Measurements from ENCODE around the gene KRT73.

Gene KRT73

GRCh38 chr12:52645120-52645761, 26.9 kb upstream of the KRT73 start:
- DNase-seq, result no peak

- DNase-seq, result no peak
Measured at GRCh38 chr12:52644078-52644415, 25.7 kb upstream of the KRT73 start.

DNA sequence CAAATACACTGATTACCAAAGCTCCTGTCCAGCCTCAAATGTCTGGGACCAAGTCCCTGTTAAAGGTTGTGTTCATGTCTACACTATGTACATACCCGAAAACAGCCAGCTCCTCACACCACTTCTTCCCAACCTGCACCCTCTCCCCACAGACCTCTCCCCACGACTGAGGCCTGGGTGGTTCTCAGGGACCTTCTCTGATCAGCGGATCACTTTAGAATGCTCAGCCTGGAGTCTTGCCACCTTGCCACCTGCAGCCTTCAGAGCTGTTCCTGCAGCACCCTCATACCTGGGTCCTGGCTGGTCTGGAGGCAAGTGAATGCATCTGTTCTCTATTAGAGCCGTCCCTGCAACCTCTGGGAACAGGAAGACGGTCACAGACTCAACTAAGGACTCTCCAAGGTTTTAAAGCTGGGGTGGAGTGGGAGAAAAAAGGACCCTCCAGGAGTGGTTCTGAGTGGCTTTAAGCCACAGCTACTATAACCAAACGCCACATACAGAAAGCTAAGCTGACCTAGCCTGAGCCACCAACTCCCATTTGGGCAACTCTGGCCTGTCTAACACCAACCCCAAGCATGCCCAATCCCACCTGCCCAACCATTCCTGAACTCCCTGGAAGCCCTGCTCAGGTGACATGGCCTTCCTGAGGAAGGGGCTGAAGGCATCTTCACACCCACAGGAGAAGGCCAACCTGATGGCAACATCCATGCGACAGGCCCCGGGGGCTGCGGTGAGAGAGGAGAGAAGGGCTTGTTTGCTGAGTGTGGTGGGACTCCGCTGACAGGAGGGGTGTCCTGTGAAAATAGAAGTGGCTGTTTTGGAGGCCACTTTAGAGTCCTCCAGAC, 25.1 kb upstream of the KRT73 start:
- DNase-seq, result no peak

DNA sequence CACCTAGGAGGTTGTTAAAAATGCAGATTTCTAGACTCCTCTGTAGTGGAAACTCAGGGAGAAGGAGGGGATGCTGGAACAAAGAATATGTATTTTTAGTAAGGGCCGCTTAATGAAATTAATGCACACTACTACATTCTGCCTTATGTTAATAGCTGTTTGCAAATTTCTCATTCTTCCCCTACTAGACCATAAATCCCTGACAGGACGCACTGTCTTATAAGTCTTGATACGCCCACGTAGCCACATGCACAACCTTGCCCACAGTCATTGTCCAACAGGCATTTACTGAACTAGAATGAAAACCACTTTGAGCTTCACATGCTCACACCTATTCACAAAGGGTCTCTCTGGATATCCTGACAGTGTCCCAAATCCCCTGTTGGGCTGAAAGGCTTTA, 23.1 kb upstream of the KRT73 start:
- no peak for DNase-seq

DNA sequence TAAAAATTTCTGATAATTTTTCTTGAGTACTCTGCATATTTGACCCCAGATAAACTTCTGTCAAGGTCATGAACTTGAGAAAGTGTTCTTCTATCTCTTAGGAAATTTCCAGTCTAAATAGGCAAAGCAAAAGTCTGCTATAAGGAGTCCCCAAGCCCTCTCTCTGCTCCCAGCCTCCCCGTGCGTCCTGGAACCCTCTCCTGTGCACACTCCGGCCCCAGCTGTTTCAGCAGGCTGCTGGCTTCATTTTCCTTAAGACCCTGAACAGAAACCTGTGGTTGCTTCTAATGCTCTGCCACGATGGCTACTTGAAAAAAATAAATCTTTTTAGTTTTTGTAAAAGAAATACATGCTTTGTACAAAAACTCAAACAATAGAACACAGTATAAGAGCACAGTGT, 18.9 kb upstream of the KRT73 start:
- no peak for DNase-seq

DNA sequence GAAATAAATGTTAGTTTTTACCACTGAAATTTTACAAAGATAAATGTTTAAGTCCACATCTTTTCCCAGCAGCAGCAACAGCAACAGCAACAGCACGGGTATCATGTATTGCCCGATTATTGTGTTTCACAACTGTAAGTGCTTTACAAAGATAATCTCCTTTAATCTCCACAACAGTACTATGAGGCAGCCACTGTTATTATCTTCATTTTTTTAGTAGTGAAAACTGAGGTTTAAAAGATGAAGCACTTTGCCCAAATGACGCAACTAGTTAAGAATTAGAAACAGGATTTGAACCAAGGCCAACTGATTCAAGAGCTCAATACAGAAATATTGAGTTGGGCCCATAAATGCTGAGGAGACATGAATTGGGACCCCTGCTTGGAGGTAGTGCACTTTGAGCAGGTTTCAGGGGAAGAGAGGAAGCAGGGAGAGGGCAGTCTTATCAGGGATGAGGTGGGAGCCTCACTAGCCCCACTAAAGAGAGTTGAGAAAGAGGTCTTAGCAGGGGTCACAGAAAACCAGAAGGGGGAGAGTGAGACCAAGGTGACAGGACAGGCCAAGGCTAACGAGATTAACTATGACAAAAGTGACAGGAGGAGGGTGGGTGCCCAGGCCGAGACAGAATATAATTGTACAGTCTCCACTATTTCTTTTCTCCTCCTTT, 18.4 kb upstream of the KRT73 start:
- DNase-seq, result no peak

- no peak for DNase-seq
Measured at GRCh38 chr12:52636189-52636588, 17.8 kb upstream of the KRT73 start.

GRCh38 chr12:52634266-52635056, 16.1 kb upstream of the KRT73 start:
- DNase-seq, result no peak

GRCh38 chr12:52633383-52633782, 15.0 kb upstream of the KRT73 start:
- no peak for DNase-seq

- DNase-seq, result no peak
Measured at GRCh38 chr12:52632656-52633055, 14.3 kb upstream of the KRT73 start.

DNA sequence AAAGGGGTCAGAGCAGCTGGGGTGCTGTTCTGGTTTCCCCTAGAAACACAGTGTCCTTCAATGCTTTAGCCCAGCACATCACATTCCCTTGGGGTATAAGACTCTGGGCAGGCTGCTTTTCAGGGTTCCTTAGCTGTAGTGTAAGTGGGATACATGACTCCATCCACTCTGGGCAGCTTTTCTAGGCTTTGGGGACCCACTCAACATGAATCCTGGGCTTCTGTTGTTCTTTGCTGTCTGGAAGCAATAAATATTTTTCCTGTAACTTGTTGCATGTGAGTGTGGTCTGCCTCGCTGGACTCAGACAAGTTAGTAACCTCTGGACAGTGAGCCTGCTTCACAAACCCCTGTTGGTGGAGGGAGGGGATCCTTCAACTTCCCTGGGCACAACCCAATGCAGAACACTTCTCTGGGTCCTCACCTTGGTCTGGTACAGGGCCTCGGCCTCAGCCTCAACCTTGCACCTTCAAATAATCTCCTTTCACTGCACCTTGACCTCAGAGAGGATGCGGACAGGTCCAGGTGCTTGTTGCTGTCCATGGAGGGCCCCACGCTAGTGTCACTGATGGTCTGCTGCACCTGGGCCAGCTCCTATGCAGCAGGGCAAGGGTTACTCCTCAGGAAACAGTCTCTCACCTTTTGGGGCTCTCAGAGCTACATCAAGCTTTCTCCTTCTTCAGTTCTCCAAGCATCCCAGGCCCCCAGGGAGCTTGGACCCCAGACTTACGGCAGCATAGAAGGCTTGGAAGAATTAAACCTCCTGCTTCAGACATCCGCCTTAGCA, 13.5 kb upstream of the KRT73 start:
- no peak for DNase-seq

GRCh38 chr12:52631264-52631663, 12.9 kb upstream of the KRT73 start:
- no peak for DNase-seq

- DNase-seq, result no peak
Measured at GRCh38 chr12:52630599-52631200, 12.3 kb upstream of the KRT73 start.

- DNase-seq, result no peak
Measured at GRCh38 chr12:52630008-52630500, 11.7 kb upstream of the KRT73 start.

DNA sequence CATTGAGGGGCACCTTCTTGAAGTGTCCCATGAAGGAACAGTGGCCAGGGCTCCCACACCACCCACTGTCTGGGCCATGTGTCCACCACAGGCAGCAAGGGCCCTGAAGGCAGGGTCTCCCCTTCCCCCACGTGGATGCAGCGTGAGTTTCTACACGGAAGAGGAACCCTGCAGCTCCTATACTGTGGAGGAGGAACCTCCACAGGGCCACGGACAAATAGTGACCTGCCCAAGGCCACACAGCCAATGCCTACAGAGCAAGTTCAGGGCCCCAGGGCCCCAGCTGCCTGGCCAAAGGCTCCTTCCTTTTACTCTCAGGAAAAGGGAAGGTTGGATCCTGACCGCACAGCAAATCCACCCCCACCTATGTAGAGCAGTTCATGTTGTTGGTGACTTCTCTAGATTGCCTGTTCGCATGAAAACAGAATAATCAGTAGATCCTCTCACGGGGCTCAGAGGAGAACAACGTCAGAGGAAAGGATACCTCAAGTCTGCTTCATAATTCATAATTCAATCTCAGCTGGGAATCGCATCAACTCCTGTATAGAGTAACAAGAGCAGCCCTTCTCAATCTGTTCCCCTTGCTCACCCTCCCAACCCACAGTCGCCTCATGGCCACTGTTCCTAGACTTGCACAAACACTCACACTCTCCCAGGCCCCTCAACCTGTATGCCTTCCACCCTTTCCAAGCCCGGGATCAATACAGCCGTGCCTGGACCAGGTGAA, 11.1 kb upstream of the KRT73 start:
- no peak for DNase-seq

DNA sequence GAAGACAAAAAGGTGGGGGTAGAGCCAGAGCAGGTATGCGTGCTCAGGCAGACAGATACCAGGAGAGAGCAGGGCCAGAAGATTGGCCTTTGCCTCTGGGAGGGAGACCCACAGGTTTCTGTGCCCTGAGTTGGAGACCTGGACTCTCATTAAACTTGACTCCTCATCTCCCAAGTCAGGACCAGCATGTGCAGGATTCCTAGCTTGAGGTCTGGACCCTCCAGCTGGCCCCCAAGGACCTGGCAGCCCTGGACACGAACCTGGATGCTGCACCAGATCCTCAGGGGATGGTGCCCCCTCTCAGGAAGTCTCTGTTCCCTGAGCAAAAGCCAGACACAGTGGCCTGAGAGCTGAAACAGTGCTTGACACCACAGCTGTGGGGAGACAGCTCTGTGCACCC, 10.5 kb upstream of the KRT73 start:
- no peak for DNase-seq

GRCh38 chr12:52628111-52628507, 9.8 kb upstream of the KRT73 start:
- DNase-seq, result no peak

- DNase-seq, result no peak
Measured at GRCh38 chr12:52627395-52628110, 9.2 kb upstream of the KRT73 start.

DNA sequence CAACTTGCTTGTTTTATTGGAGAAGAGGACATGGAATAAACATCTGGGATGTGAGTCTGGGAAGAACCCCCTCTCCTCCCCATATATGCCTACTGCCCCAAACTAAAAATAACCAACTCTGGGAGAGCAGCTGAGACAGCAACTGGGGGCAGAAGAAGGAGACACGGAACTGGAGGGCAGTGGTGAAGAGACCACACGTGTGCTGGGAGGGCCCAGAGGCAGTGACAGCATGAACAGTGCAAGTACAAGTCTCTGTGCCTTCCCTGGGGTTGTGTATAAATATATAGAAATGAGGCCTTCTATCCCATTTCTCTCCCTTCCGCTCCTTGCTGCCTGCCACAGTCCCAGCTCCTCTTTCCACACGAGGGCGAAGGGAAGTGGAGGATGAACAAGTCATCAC, 4.0 kb upstream of the KRT73 start:
- no peak for DNase-seq

DNA sequence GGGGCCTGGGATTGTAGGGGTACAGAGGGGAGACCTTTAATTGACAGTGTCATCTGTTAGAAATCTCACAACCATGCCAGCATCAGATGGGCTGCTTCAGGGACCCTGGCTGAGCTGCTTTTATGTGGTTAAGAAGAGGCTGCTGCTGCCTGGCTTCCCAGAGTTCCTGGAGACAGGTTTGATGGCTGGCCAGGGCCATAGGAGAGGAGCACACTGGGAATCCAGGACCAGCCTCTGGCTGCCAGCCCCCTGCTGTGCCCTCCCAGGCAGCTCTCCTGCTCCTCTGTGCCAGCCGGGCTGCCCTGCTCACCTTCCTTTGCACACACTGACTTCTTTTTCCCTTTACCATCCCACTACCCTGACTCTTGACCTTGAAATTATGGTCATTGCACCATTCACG, 507 bp upstream of the KRT73 start:
- no peak for DNase-seq

GRCh38 chr12:52617403-52617785, 965 bp downstream of the KRT73 start:
- DNase-seq, result no peak

Data from activated effector memory CD4-positive, alpha-beta T cell treated with anti-CD3 and anti-CD28 coated beads, Interleukin-2, amount 50 U/mL, for 16 hours (primary cell).